ENCODE results near the gene CATSPERB. TPM values are rescaled to one million over a fixed set of nuclear protein-coding genes. Genes with fewer than 3 reads are reported as not detected.
A peak's percentile ranks its signal among the peaks of the same experiment; 100 is the strongest.
"Not testable (repeated sequence)": the region's sequence is repeated elsewhere in the genome, so short reads cannot be mapped to it uniquely, and the experiment has no call there.

Gene CATSPERB
- total RNA-seq, 1 experiment from 2014 or later = not detected

DNA sequence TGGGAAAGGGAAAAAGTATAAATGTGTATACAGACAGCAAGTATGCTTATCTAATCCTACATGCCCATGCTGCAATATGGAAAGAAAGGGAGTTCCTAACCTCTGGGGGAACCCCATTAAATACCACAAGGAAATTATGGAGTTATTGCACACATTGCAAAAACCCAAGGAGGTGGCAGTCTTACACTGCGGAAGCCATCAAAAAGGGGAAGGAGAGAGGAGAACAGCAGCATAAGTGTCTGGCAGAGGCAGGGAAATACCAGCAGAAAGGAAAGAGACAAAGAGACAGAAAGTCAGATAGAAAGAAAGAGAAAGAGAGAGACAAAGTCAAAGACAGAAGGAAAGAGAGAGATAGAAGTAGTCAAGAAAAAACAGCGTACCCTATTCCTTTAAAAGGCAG, 64.8 kb downstream of the CATSPERB start:
- H3K36me3 ChIP-seq; H3K4me1 ChIP-seq; DNase-seq; H3K27me3 ChIP-seq; H3K27ac ChIP-seq; H3K9me3 ChIP-seq (replicated peaks); H3K4me3 ChIP-seq: not testable (repeated sequence)

DNA sequence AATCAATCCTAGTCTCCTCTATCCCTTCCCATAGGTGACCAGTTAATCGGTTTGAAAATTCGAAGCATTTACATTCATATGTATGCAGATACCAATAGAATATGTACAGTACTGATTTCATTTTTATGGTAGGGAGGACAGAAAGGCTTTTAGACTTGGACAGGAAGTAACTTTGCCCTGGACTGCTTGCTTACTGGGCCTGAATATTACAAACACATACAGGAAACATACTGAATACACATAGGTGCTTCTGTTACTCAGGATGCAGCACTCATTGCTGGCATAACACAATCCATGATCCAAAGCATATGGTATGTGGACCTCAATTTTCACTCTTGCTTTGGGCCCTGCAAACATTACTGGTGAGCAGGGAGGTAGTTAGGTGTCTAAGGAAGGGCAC, 71.1 kb downstream of the CATSPERB start:
- Histone ChIP-seq H3K36me3 (no peaks in the 10 kb centered on the region), H3K27ac (no peak overlapping the region), H3K9me3 (replicated peaks) (no peaks in the 10 kb centered on the region), H3K4me3 (no peak overlapping the region), H3K4me1 (no peaks in the 10 kb centered on the region), H3K27me3 (no peaks in the 10 kb centered on the region)
- no peak for DNase-seq

DNA sequence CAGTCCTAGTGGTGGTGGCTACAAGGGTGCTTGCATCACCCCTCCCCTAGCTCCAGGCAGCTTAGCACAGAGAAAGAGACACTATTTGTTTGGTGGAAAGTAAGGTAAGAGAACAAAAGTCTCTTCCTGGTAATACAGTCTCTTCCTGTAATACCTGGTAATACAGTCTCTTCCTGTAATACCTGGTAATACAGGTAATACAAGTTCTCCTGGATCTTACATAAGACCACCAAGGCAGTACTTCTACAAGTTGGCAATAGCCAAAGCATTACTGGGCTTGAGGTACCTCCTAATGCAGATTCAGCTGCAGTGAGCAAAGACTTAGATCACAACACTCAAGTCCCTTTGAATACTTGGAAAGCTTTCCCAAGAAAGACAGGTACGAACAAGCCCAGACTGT, 77.0 kb downstream of the CATSPERB start:
- no peak for DNase-seq
- H3K36me3 ChIP-seq = no peaks in the 10 kb centered on the region
- no peaks in the 10 kb centered on the region for H3K4me1 ChIP-seq
- no peaks in the 10 kb centered on the region for H3K9me3 ChIP-seq (replicated peaks)
- H3K4me3 ChIP-seq = no peak overlapping the region
- H3K27ac ChIP-seq = no peak overlapping the region
- no peaks in the 10 kb centered on the region for H3K27me3 ChIP-seq

DNA sequence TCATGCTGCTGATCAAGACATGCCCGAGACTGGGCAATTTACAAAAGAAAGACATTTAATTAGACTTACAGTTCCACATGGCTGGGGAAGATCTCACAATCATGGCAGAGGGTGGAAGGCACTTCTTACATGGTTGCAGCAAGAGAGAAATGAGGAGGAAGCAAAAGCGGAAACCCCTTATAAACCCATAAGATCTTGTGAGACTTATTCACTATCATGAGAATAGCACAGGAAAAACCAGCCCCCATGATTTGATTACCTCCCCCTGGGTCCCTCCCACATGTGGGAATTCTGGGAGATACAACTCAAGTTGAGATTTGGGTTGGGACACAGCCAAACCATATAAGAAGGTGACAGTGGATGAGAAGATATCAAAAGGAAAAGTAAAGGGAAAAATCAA, 78.4 kb downstream of the CATSPERB start:
- Histone ChIP-seq H3K4me3 (no peak overlapping the region), H3K27me3 (no peaks in the 10 kb centered on the region), H3K4me1 (no peaks in the 10 kb centered on the region), H3K27ac (no peak overlapping the region), H3K9me3 (replicated peaks) (no peaks in the 10 kb centered on the region), H3K36me3 (no peaks in the 10 kb centered on the region)
- DNase-seq = no peak

DNA sequence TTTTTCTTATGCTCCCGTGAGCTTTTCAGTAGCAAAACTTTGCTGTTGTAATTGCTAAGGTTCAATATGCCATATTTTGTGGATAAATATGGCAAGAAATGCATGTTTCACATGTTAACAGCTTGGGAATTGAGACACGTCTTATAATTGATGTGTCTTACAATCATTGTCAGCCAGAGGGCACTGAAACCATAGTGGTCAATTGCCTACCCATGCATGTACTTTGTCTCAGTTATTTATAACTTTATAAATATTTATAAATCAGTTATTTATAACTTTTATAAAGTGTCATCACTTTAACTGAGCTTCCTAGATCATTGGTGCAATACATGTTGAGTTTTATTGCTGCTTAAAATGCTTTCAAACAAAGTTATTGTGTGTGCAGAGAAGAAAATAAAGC, 82.0 kb downstream of the CATSPERB start:
- Histone ChIP-seq H3K36me3 (no peaks in the 10 kb centered on the region), H3K9me3 (replicated peaks) (no peaks in the 10 kb centered on the region), H3K4me3 (no peak overlapping the region), H3K27me3 (no peaks in the 10 kb centered on the region), H3K27ac (no peak overlapping the region), H3K4me1 (no peaks in the 10 kb centered on the region)
- DNase-seq = peak in 1 of 2 experiments; percentile 37

DNA sequence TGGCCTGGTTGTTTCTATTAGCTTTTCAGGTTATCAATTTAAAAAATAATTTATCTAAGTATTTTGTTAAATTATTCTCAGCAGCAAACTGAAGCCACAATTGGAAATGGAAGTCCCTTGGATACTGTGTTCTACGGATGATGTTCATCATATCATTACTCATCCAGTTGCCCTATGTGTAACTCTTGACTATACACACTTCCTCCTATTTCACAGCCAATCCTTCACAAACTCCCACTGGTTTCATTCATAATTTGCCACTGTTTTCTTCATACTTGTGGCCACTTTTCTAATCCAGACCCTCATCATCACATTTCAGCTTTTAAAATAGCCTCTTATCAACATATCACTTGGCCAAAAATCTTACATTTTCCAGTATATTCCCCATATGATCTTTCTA, 84.0 kb downstream of the CATSPERB start:
- Histone ChIP-seq H3K9me3 (replicated peaks) (no peaks in the 10 kb centered on the region), H3K27ac (no peak overlapping the region), H3K27me3 (no peaks in the 10 kb centered on the region), H3K36me3 (no peaks in the 10 kb centered on the region), H3K4me3 (no peak overlapping the region), H3K4me1 (no peaks in the 10 kb centered on the region)
- DNase-seq = no peak

DNA sequence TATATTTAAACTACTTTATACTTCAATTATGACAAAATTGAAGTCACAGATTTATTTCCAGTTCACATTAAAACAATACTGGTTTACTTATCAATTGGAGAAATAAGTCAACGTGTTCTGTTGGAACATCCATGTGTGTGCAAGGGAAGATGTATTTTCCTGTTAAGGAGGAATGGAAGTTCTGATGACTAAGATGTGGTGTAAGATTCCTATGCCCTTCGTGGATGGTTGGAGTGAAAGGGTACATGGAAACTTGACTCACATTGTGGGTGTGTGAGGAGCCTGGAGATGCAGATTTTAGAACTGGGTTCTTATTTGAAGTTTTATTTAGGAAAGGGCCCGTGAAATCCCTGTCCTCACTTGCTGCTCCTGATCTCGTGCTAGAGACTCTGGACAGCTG, 95.3 kb downstream of the CATSPERB start:
- Histone ChIP-seq H3K9me3 (replicated peaks) (no peaks in the 10 kb centered on the region), H3K4me3 (no peak overlapping the region), H3K27ac (no peak overlapping the region), H3K4me1 (no peaks in the 10 kb centered on the region), H3K36me3 (no peaks in the 10 kb centered on the region), H3K27me3 (no peaks in the 10 kb centered on the region)
- DNase-seq = no peak

DNA sequence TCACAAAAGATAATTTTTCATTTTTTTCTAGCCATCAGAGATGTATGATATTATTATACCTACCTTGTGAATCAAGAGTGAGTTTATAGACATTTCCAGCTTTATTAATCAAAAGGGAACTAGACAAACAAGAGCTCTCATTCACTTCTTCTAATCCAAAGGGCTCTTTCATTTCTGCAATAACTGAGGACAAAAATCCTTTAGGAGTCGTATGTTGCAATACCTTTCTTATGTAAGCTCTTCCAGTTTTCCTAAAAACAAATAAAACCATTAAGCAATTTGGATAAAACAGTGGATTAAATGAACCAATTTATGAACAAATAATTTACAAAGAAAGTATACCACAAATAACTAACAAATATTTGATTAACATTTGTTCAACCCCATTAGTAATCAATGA, 107.1 kb downstream of the CATSPERB start:
- Histone ChIP-seq H3K4me1 (no peaks in the 10 kb centered on the region), H3K27me3 (no peaks in the 10 kb centered on the region), H3K36me3 (no peaks in the 10 kb centered on the region), H3K27ac (no peak overlapping the region), H3K4me3 (no peak overlapping the region), H3K9me3 (replicated peaks) (no peaks in the 10 kb centered on the region)
- DNase-seq = no peak

DNA sequence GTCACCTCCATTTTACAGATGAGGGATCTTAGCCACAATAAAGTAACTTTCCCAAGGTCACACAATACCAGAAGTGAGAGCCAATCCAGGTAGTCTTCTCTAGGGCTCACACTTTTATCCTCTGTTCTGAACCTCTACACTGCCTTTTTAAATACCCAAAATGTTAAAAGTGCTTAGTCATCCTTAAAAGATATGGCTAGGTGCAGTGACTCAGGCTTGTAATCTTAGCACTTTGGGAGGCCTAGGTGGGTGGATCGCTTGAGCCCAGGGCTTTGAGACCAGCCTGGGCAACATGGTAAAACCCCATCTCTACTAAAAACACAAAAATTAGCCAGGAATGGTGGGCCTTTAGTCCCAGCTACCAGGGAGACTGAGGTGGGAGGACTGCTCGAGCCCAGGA, 117.7 kb downstream of the CATSPERB start:
- H3K36me3 ChIP-seq = no peaks in the 10 kb centered on the region
- no peak overlapping the region for H3K4me3 ChIP-seq
- no peak overlapping the region for H3K27ac ChIP-seq
- no peaks in the 10 kb centered on the region; the same call in 1 of the 2 replicates for H3K27me3 ChIP-seq
- H3K9me3 ChIP-seq (replicated peaks) = no peaks in the 10 kb centered on the region
- DNase-seq = no peak
- H3K4me1 ChIP-seq = no peaks in the 10 kb centered on the region

DNA sequence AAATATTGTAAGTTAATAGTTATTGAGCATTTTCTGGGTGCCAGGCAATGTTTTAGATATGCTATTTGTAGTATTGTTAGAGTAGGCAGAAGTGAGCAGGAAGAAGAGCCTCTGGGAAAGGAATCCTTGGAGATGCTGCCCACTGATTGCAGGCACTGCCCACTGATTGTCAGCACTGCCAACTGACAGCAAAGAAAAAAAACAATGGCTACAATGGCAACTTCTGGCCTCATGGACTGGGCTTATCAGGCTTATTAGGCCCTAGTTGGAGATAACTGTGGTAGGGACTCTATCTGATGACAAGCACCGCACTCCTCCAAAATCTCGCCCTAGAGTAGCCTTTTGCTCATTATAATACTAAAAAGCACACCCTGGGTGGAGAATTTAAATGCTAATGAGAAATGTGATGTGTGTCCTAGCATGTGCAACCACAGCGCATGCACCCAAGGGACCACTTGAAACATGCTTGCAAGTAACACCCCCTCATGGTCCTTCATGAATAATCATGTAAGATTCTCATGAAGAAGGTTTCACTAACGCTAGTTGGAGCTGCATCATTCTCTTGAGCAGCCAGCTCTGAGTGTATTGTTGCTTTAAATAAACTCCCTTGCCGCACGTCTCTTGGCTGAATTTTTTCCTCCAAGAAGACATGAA, 118.3 kb downstream of the CATSPERB start:
- no peak for DNase-seq
- Histone ChIP-seq H3K4me3 (no peak overlapping the region), H3K9me3 (replicated peaks) (no peaks in the 10 kb centered on the region), H3K36me3 (no peaks in the 10 kb centered on the region), H3K27me3 (no peaks in the 10 kb centered on the region; the same call in 1 of the 2 replicates), H3K27ac (no peak overlapping the region), H3K4me1 (no peaks in the 10 kb centered on the region)

DNA sequence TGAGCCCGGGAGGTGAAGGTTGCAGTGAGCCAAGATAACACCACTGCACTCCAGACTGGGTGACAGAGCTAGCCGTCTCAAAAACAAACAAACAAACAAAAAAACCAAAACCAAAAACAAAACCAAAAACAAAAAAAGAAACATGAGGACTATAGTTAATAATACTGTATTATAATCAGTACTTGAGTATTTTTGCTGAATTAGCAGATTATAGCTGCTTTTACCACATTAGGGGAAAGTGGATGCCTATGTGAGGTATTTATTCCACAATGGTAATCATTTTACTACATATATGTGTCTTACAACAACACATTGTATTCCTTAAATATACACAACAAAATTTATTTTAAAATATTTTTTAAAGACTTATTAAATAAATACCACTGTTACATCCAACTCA, 120.4 kb downstream of the CATSPERB start:
- no peak overlapping the region for H3K4me3 ChIP-seq
- no peak for DNase-seq
- H3K36me3 ChIP-seq = no peaks in the 10 kb centered on the region

DNA sequence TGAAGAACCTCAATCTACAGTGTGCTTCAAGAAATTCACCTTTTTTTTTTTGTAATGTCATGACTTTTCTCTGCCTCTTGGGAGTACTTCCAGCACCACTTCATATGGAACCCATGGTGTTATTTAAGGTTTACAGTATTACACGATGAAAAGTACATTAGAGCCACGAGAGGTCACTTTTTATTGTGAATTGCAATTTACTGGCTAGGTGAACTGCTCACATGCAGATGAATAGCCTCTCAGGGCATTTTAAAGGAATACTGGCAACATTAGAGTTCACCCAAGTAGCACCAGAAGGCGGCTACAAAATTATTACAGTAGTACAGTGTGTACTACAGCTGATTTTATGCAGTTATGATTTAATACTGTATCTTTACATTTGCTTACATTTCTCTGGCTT, 122.7 kb downstream of the CATSPERB start:
- H3K4me1 ChIP-seq = no peaks in the 10 kb centered on the region
- no peak overlapping the region for H3K4me3 ChIP-seq
- no peaks in the 10 kb centered on the region for H3K36me3 ChIP-seq
- no peaks in the 10 kb centered on the region; the same call in 1 of the 2 replicates for H3K27me3 ChIP-seq
- no peak overlapping the region for H3K27ac ChIP-seq
- H3K9me3 ChIP-seq (replicated peaks) = no peaks in the 10 kb centered on the region
- DNase-seq = no peak

More for the DNA sequence above, 120.4 kb downstream of the CATSPERB start:
- Histone ChIP-seq H3K27me3 (no peaks in the 10 kb centered on the region; the same call in 1 of the 2 replicates), H3K4me1 (no peaks in the 10 kb centered on the region), H3K27ac (no peak overlapping the region), H3K9me3 (replicated peaks) (no peaks in the 10 kb centered on the region)

DNA sequence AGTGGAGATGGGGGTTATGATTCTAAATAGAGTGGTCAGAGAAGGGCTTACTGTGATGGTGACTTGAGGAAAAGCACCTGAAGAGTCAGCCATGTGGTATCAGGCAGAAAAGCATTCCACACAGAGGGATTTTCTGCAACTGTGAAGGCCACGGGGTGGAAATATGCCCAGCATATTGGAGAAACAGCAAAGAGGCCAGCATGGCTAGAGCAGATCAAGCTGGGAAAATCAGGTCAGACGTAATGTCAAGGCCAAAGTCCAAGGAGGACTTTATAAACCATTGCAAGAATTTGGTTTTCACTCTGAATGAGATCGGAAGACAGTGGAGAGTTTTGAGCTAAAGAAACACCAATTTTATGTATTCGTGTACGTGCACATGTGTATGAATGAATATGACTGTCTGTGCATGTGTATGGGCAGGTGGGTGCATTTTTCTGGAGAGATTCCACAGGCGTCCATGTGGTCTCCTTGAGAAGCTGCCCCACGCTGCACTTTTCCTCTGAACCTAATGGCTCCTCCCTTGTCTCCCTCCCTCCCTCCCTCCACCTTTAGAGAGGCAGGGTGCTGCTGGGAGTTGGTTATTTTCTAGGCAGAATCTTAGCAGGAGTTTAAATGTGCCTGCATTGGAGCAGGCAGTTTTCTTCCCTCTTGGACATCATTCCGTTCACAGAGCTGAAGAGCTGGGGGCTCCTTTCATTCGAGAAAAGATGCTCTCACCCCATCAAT, 124.4 kb downstream of the CATSPERB start:
- Histone ChIP-seq H3K4me1 (no peaks in the 10 kb centered on the region), H3K4me3 (no peak overlapping the region), H3K36me3 (no peaks in the 10 kb centered on the region), H3K9me3 (replicated peaks) (no peaks in the 10 kb centered on the region), H3K27ac (no peak overlapping the region), H3K27me3 (no peaks in the 10 kb centered on the region; the same call in 1 of the 2 replicates)
- no peak for DNase-seq

DNA sequence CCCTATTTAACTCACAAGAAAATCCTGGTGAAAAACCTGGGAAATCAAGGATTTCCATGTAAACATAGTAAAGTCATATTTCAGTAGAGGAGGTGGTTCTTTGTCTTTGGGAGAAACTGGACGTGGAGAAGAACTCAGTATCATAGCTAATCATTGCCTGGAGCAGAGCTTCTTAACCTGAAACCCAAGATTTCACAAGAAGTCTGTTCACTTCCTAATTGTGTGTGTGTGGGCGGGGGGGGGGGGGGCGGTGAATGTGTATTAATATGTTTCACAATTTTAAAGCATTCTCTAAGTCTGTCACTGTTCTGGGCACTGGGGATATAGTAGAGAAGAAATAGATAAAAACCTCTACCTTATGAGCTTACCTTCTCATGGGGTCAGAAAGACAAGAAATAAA, 125.0 kb downstream of the CATSPERB start:
- Histone ChIP-seq H3K4me3 (no peak overlapping the region), H3K36me3 (no peaks in the 10 kb centered on the region), H3K27ac (no peak overlapping the region), H3K27me3 (no peaks in the 10 kb centered on the region; the same call in 1 of the 2 replicates), H3K4me1 (no peaks in the 10 kb centered on the region), H3K9me3 (replicated peaks) (no peaks in the 10 kb centered on the region)
- DNase-seq = no peak

DNA sequence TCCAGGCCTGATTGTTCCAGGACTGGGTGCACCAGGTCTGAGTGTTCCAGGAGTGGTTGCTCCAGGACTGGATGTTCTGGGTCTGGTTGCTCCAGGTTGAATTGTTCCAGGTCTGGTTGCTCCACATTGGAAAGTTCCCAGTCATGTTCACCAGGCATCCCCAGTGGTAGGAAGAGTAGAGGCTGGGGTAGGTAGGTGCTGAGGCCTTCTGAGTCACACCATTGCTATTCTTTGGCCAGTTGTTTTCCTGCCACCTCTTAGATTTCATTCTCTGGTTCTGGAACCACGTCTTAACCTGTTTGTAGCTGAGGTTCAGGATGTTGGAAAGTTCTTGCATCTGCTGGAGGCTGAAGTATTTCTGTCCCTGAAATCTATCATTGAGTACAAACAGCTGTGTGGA, 127.3 kb downstream of the CATSPERB start:
- H3K4me3 ChIP-seq, DNase-seq: not testable (repeated sequence)

DNA sequence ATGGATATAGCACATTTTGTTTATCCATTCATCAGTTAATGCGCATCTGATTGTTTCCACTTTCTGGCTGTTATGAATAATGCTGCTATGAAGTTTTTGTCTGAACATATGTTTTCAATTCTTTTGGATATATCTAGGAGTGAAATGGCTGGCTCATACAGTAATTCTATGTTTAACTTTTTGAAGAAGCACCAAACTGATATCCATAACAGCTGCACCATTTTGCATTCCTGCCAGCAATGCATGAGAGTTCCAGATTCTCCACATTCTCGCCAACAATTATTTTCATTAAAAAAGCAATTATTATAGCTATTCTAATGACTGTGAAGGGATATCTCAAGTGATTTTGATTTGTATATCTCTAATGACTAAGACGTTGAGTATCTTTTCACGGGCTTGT, 131.9 kb downstream of the CATSPERB start:
- DNase-seq = no peak
- no peaks in the 10 kb centered on the region for H3K4me1 ChIP-seq

More for the DNA sequence above, 127.3 kb downstream of the CATSPERB start:
- H3K4me1 ChIP-seq; H3K36me3 ChIP-seq; H3K9me3 ChIP-seq (replicated peaks); H3K27me3 ChIP-seq; H3K27ac ChIP-seq: not testable (repeated sequence)

More for the DNA sequence above, 131.9 kb downstream of the CATSPERB start:
- no peaks in the 10 kb centered on the region for H3K36me3 ChIP-seq
- no peak overlapping the region for H3K27ac ChIP-seq
- H3K4me3 ChIP-seq = no peak overlapping the region
- H3K9me3 ChIP-seq (replicated peaks) = no peaks in the 10 kb centered on the region
- H3K27me3 ChIP-seq = no peaks in the 10 kb centered on the region
